Uterus (tissue), 2 donors: Measurements from ENCODE around the gene MTUS2.

Experiments used
- POLR2A ChIP-seq, 2 donors: fragments of 450-650 bp; IDR thresholded peaks; one replicate each; pipeline ENCODE4 v1.6.1; 2016; ENCODE audit warnings: antibody characterized with exemption in 2 of 2, mild to moderate bottlenecking in 1 of 2, moderate library complexity in 1 of 2
- TF ChIP-seq, protein P1 (sequence below), 4 experiments: fragments of 200-600 bp in 2 of 4; fragments of 450-650 bp in 2 of 4; sonication (generic) in 2 of 4; IDR thresholded peaks; one replicate each; pipeline ENCODE4 v1.5.1; 2016 to 2019; ENCODE audit warnings: antibody characterized with exemption in 4 of 4, mild to moderate bottlenecking in 2 of 4, moderate library complexity in 1 of 4

DNA sequence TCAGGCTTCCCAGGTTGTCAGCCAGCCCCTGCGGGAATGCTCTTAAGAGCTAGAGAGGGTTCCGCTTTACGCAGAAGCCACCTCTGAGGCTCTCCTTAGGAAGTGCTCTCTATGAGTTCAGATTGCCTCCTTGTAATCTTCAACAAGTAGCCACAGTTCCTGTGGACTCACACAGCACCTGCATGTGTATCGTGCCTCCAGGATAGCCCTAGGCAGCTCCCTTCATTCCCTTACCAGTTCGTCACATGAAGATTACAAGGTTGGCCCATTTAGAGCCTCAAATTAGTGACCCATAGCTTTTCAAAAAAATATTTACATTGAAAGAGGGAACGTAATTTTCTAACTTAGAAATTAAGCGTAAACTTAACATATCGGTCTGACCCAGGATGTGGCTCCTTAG lies 284.3 kb downstream of the MTUS2 start:
- TF ChIP-seq, protein P1, sequence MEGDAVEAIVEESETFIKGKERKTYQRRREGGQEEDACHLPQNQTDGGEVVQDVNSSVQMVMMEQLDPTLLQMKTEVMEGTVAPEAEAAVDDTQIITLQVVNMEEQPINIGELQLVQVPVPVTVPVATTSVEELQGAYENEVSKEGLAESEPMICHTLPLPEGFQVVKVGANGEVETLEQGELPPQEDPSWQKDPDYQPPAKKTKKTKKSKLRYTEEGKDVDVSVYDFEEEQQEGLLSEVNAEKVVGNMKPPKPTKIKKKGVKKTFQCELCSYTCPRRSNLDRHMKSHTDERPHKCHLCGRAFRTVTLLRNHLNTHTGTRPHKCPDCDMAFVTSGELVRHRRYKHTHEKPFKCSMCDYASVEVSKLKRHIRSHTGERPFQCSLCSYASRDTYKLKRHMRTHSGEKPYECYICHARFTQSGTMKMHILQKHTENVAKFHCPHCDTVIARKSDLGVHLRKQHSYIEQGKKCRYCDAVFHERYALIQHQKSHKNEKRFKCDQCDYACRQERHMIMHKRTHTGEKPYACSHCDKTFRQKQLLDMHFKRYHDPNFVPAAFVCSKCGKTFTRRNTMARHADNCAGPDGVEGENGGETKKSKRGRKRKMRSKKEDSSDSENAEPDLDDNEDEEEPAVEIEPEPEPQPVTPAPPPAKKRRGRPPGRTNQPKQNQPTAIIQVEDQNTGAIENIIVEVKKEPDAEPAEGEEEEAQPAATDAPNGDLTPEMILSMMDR (IDR thresholded peaks at IDR 0.05) = no peak
- no peak for TF ChIP-seq POLR2A (IDR thresholded peaks at IDR 0.05)
